Stimulated activated CD4-positive, alpha-beta T cell treated with anti-CD3 and anti-CD28 coated beads, Interleukin-4, amount 100 ng/mL, for 1 hour (primary cell): ENCODE data around the gene IRF2.
"Not testable (repeated sequence)": the region's sequence is repeated elsewhere in the genome, so short reads cannot be mapped to it uniquely, and the experiment has no call there.

ENCODE experiments used
- DNase-seq: peaks from one replicate; pipeline ENCODE4 v3.0.0-alpha.2; 2020

Gene IRF2

GRCh38 chr4:184343502-184344177 is 130.7 kb downstream of the IRF2 start:
- DNase-seq: peak; percentile 39

- not testable (repeated sequence) for DNase-seq
Observed at GRCh38 chr4:184342857-184343237, 131.5 kb downstream of the IRF2 start.

GRCh38 chr4:184342167-184342856 is 132.0 kb downstream of the IRF2 start:
- DNase-seq: no peak

GRCh38 chr4:184339398-184340193 is 134.8 kb downstream of the IRF2 start:
- DNase-seq: not testable (repeated sequence)

GRCh38 chr4:184337907-184338306 is 136.4 kb downstream of the IRF2 start:
- DNase-seq: no peak
